Breast epithelium (tissue), 3 donors: Measurements from ENCODE around the gene MATN1.

ENCODE experiments used
- CTCF ChIP-seq, 3 donors: fragments of 450-650 bp; IDR thresholded peaks; one replicate each; pipeline ENCODE4 v1.5.1; 2016 to 2017; ENCODE audit warnings: antibody characterized with exemption in 3 of 3, mild to moderate bottlenecking in 3 of 3, moderate library complexity in 3 of 3
- POLR2AphosphoS5 ChIP-seq, 3 donors: sonication (generic); formaldehyde crosslinking; IDR thresholded peaks; one replicate each; pipeline ENCODE4 v1.6.1; 2017; ENCODE audit warnings: antibody characterized with exemption in 3 of 3

GRCh38 chr1:30715886-30716285 lies 7.5 kb downstream of the MATN1 start:
- no peak for TF ChIP-seq CTCF (IDR thresholded peaks at IDR 0.05)
- TF ChIP-seq POLR2AphosphoS5 (IDR thresholded peaks at IDR 0.05) = no peak
